ENCODE data around the gene ZSCAN22.

- no peak for TF ChIP-seq POLR2AphosphoS5 (IDR thresholded peaks at IDR 0.05; ENCODE audit: insufficient read depth, low read depth, low read length)
- TF ChIP-seq CTCF (IDR thresholded peaks at IDR 0.05; ENCODE audit: extremely low read depth in 1 of 2, insufficient read depth in 1 of 2, low read depth in 1 of 2, low read length in 2 of 2) = no peak
- no peak for TF ChIP-seq POLR2A (IDR thresholded peaks at IDR 0.05; ENCODE audit: low read depth, low read length)
- TF ChIP-seq EZH2 (IDR thresholded peaks at IDR 0.05; ENCODE audit: borderline replicate concordance, low read depth, low read length, severe bottlenecking) = no peak
These were observed 31.9 kb upstream of the ZSCAN22 start for GRCh38 chr19:58294743-58295374.
